Naive thymus-derived CD4-positive, alpha-beta T cell (primary cell): ENCODE measurements around the gene ELOB. TPM values are rescaled to one million over a fixed set of nuclear protein-coding genes. Genes with fewer than 3 reads are reported as not detected.

ENCODE experiments used
- ATAC-seq: fragments of 150-1000 bp; cut with Tn5 transposase; 2 replicates; pipeline ENCODE4 v1.10.0; 2021; ENCODE audit warnings: mild to moderate bottlenecking, moderate library complexity
- CTCF ChIA-PET: fragments of 350-600 bp; sonication (Branson Sonifier 250); formaldehyde crosslinking; loops from one replicate; lab custom pipeline; 2021; ENCODE audit warnings: antibody characterized with exemption; lab: Charles Lee
- POLR2A ChIA-PET: fragments of 350-600 bp; sonication (Branson Sonifier 250); formaldehyde crosslinking; loops from one replicate; lab custom pipeline; 2021; ENCODE audit warnings: antibody characterized with exemption, inconsistent platforms; lab: Charles Lee
- DNase-seq, 9 donors: peaks; one replicate each; pipeline versions ENCODE4 v3.0.0 to v3.0.0-alpha.2; 2020 to 2022; ENCODE audit warnings: mixed read lengths in 1 of 9
- H3K27ac ChIP-seq: one replicate; pipeline ENCODE4 v1.7.0; 2013; ENCODE audit warnings: mild to moderate bottlenecking, low read depth, low read length, moderate library complexity
- H3K27me3 ChIP-seq, 2 donors: one replicate each; pipeline ENCODE4 v1.7.0; 2013; ENCODE audit warnings: low read length in 2 of 2, mild to moderate bottlenecking in 2 of 2, moderate library complexity in 2 of 2; ENCODE audit not compliant: control insufficient read depth in 2 of 2, insufficient read depth in 2 of 2
- H3K36me3 ChIP-seq, 3 experiments: 1 replicate in 2 of 3; 2 replicates in 1 of 3; pipeline ENCODE4 v1.7.0; 2013; ENCODE audit warnings: low read length in 3 of 3, mild to moderate bottlenecking in 3 of 3, moderate library complexity in 1 of 3; ENCODE audit not compliant: insufficient read depth in 3 of 3, control insufficient read depth in 2 of 3
- H3K4me1 ChIP-seq, 2 donors: one replicate each; pipeline ENCODE4 v1.7.0; 2013; ENCODE audit warnings: low read length in 2 of 2, mild to moderate bottlenecking in 2 of 2, moderate library complexity in 1 of 2; ENCODE audit not compliant: control insufficient read depth in 2 of 2, insufficient read depth in 2 of 2
- H3K4me3 ChIP-seq: 2 replicates; pipeline ENCODE4 v1.7.0; 2013; ENCODE audit warnings: mild to moderate bottlenecking, low read length
- H3K9me3 ChIP-seq, 3 experiments: 1 replicate in 2 of 3; 2 replicates in 1 of 3; pipeline ENCODE4 v1.7.0; 2013; ENCODE audit warnings: low read length in 3 of 3; ENCODE audit not compliant: control insufficient read depth in 2 of 3
- H3K27ac Mint-ChIP-seq, 9 donors: one replicate each; pipeline ENCODE4 v1.8.0; 2020 to 2022; ENCODE audit warnings: mixed read lengths in 9 of 9, mild to moderate bottlenecking in 8 of 9, moderate library complexity in 5 of 9, inconsistent platforms in 2 of 9
- H3K27me3 Mint-ChIP-seq, 5 donors: one replicate each; pipeline ENCODE4 v1.8.0; 2021 to 2022; ENCODE audit warnings: mixed read lengths in 5 of 5, mild to moderate bottlenecking in 1 of 5
- H3K36me3 Mint-ChIP-seq, 5 donors: one replicate each; pipeline ENCODE4 v1.8.0; 2020 to 2022; ENCODE audit warnings: mixed read lengths in 5 of 5, mild to moderate bottlenecking in 3 of 5, inconsistent platforms in 1 of 5
- H3K4me1 Mint-ChIP-seq, 7 donors: one replicate each; pipeline ENCODE4 v1.8.0; 2020 to 2022; ENCODE audit warnings: mixed read lengths in 7 of 7, mild to moderate bottlenecking in 3 of 7, inconsistent platforms in 1 of 7
- H3K4me3 Mint-ChIP-seq, 10 donors: one replicate each; pipeline ENCODE4 v1.8.0; 2020 to 2022; ENCODE audit warnings: mild to moderate bottlenecking in 10 of 10, mixed read lengths in 10 of 10, moderate library complexity in 6 of 10, inconsistent platforms in 2 of 10
- H3K9me3 Mint-ChIP-seq, 11 donors: one replicate each; pipeline ENCODE4 v1.8.0; 2020 to 2022; ENCODE audit warnings: mixed read lengths in 11 of 11, mild to moderate bottlenecking in 4 of 11, inconsistent platforms in 1 of 11, moderate library complexity in 1 of 11
- intact Hi-C, 2 donors: fragments of 100-400 bp; cut with micrococcal nuclease; formaldehyde crosslinking; loops; one replicate each; pipeline ENCODE4 v1.15.1; 2023
- polyA plus RNA-seq, 2 donors: library from polyadenylated mRNA; unstranded; fragments of 300-500 nt; fragmentation: Illumina TruSeq; gene quantifications; one replicate each; pipeline ENCODE4 v1.2.3, GENCODE V29; 2021
- total RNA-seq, 6 experiments: library from RNA in 5 of 6; stranded (reverse) in 5 of 6; gene quantifications; 1 replicate in 5 of 6; 2 replicates in 1 of 6; pipeline ENCODE4 v1.2.3 and lab custom pipeline; 2021 to 2026

Gene ELOB
- total and polyA plus RNA-seq, 7 experiments from 2014 or later: 65.3 to 252 (median 127) TPM

GRCh38 chr16:2775765-2776499 lies 1.1 kb downstream of the ELOB start:
- Mint-ChIP-seq H3K4me3 (peak overlapping the region; percentile 91 to 97 (median 94)), H3K4me1 (peaks cover 20 to 57% (median 38%) of the 10 kb centered on the region in 7 donors), H3K27me3 (no peaks in the 10 kb centered on the region), H3K36me3 (peaks cover 4 to 16% (median 9%) of the 10 kb centered on the region in 5 donors), H3K9me3 (peaks cover 0 to 2% (median 0%) of the 10 kb centered on the region in 11 donors), H3K27ac (peak overlapping the region; percentile 92 to 99 (median 95))
- intact Hi-C loops: loop anchor here (2.0 to 10.0 kb wide), 6 partner anchors 91 to 619 kb away; partner anchors contain the start of genes FLYWCH2 (in 1 of the 2), RNPS1 (in 1 of the 2), TRAF7 (in 1 of the 2) and ZNF213 (in 1 of the 2)
- Histone ChIP-seq H3K4me1 (peaks cover 19 to 24% of the 10 kb centered on the region in 2 donors), H3K4me3 (peak overlapping the region; percentile 72), H3K9me3 (no peaks in the 10 kb centered on the region), H3K27ac (peak overlapping the region; percentile 86), H3K27me3 (no peaks in the 10 kb centered on the region), H3K36me3 (peaks cover 5 to 51% (median 6%) of the 10 kb centered on the region in 3 experiments)
- DNase-seq: peak in 1 of 9 donors; percentile 3
- no peak for ATAC-seq
- ChIA-PET POLR2A (interaction anchor here (0.8 to 3.9 kb wide), 6 partner anchors 8 to 255 kb away, joined by 3 to 50 read pairs (median 4); partner anchors contain the start of gene SRRM2), CTCF (no interaction called here)

- ATAC-seq (no peak), DNase-seq (peak in 1 of 9 donors; percentile 9)
- Histone ChIP-seq H3K4me1 (peaks cover 19 to 24% of the 10 kb centered on the region in 2 donors), H3K27me3 (no peaks in the 10 kb centered on the region), H3K36me3 (peaks cover 12 to 58% (median 12%) of the 10 kb centered on the region in 3 experiments), H3K9me3 (no peaks in the 10 kb centered on the region), H3K4me3 (no peak overlapping the region), H3K27ac (peak overlapping the region; percentile 31)
- peaks cover 4 to 18% (median 11%) of the 10 kb centered on the region in 5 donors for H3K36me3 Mint-ChIP-seq
- H3K4me3 Mint-ChIP-seq: peak overlapping the region; percentile 64 to 97 (median 94)
- ChIA-PET POLR2A (interaction anchor here (1.3 to 3.9 kb wide), 3 partner anchors 8 to 22 kb away, joined by 3 to 50 read pairs (median 5); partner anchors contain the start of gene SRRM2), CTCF (no interaction called here)
- H3K27me3 Mint-ChIP-seq: no peaks in the 10 kb centered on the region
- H3K9me3 Mint-ChIP-seq: peaks cover 0 to 2% (median 0%) of the 10 kb centered on the region in 11 donors
- intact Hi-C loops: loop anchor here (5.0 to 10.0 kb wide), 5 partner anchors 92 to 618 kb away; partner anchors contain the start of genes FLYWCH2 (in 1 of the 2), RNPS1 (in 1 of the 2), TRAF7 (in 1 of the 2) and ZNF213 (in 1 of the 2)
- peaks cover 20 to 57% (median 34%) of the 10 kb centered on the region in 7 donors for H3K4me1 Mint-ChIP-seq
- H3K27ac Mint-ChIP-seq: peak overlapping the region in 5 of 9 donors; percentile 22 to 99 (median 93)
Measured at GRCh38 chr16:2775131-2775716, 1.9 kb downstream of the ELOB start.

- H3K27ac ChIP-seq: peak overlapping the region; percentile 31
- Mint-ChIP-seq H3K9me3 (peaks cover 0 to 5% (median 0%) of the 10 kb centered on the region in 11 donors), H3K27me3 (no peaks in the 10 kb centered on the region), H3K36me3 (peaks cover 4 to 25% (median 15%) of the 10 kb centered on the region in 5 donors), H3K4me3 (peak overlapping the region in 4 of 10 donors; percentile 6 to 97 (median 60)), H3K4me1 (peaks cover 25 to 51% (median 37%) of the 10 kb centered on the region in 7 donors), H3K27ac (peak overlapping the region in 7 of 9 donors; percentile 9 to 67 (median 24))
- no peaks in the 10 kb centered on the region for H3K9me3 ChIP-seq
- no peaks in the 10 kb centered on the region for H3K27me3 ChIP-seq
- DNase-seq: no peak
- no peak overlapping the region for H3K4me3 ChIP-seq
- peaks cover 16 to 67% (median 19%) of the 10 kb centered on the region in 3 experiments for H3K36me3 ChIP-seq
- intact Hi-C loops: loop anchor here in 1 of 2 donors (10.0 kb wide), 2 partner anchors 360 to 510 kb away; partner anchors contain the start of genes RNPS1 and ZNF213
- CTCF ChIA-PET: no interaction called here
- POLR2A ChIA-PET: interaction anchor here (0.6 to 3.9 kb wide), 2 partner anchors 12 to 22 kb away, joined by 3 to 50 read pairs; partner anchors contain the start of gene SRRM2
- peaks cover 19 to 24% of the 10 kb centered on the region in 2 donors for H3K4me1 ChIP-seq
- no peak for ATAC-seq
Measured at GRCh38 chr16:2774161-2774891, 2.8 kb downstream of the ELOB start.

- no peaks in the 10 kb centered on the region for H3K27me3 Mint-ChIP-seq
- peaks cover 0 to 5% (median 0%) of the 10 kb centered on the region in 11 donors for H3K9me3 Mint-ChIP-seq
- Histone ChIP-seq H3K36me3 (peaks cover 22 to 77% (median 27%) of the 10 kb centered on the region in 3 experiments), H3K4me1 (peaks cover 13 to 14% of the 10 kb centered on the region in 2 donors), H3K9me3 (no peaks in the 10 kb centered on the region), H3K4me3 (no peak overlapping the region), H3K27me3 (no peaks in the 10 kb centered on the region), H3K27ac (no peak overlapping the region)
- H3K4me1 Mint-ChIP-seq: peaks cover 21 to 44% (median 30%) of the 10 kb centered on the region in 7 donors
- ATAC-seq: no peak
- H3K36me3 Mint-ChIP-seq: peaks cover 4 to 31% (median 16%) of the 10 kb centered on the region in 5 donors
- ChIA-PET CTCF (no interaction called here), POLR2A (interaction anchor here (3.9 kb wide), 1 partner anchor 21 kb away, joined by 50 read pairs; the partner anchor contains the start of gene SRRM2)
- H3K27ac Mint-ChIP-seq: peak overlapping the region in 3 of 9 donors; percentile 52 to 75 (median 67)
- DNase-seq: no peak
- intact Hi-C loops: loop anchor here in 1 of 2 donors (10.0 kb wide), 2 partner anchors 361 to 509 kb away; partner anchors contain the start of genes RNPS1 and ZNF213
- no peak overlapping the region for H3K4me3 Mint-ChIP-seq
Measured at GRCh38 chr16:2773188-2773968, 3.7 kb downstream of the ELOB start.

- DNase-seq (peak in 1 of 9 donors; percentile 12), ATAC-seq (no peak)
- H3K27me3 Mint-ChIP-seq: no peaks in the 10 kb centered on the region
- no peak overlapping the region for H3K4me3 ChIP-seq
- H3K9me3 ChIP-seq: no peaks in the 10 kb centered on the region
- no peaks in the 10 kb centered on the region for H3K27me3 ChIP-seq
- intact Hi-C loops: loop anchor here in 1 of 2 donors (1.0 to 10.0 kb wide), 3 partner anchors 18 to 507 kb away; partner anchors contain the start of genes RNPS1 and ZNF213
- ChIA-PET POLR2A (interaction anchor here (1.0 kb wide), 1 partner anchor 13 kb away, joined by 3 read pairs; no protein-coding TSS in a partner anchor), CTCF (no interaction called here)
- H3K4me1 Mint-ChIP-seq: peaks cover 17 to 43% (median 25%) of the 10 kb centered on the region in 7 donors
- H3K27ac ChIP-seq: no peak overlapping the region
- H3K36me3 Mint-ChIP-seq: peaks cover 4 to 39% (median 21%) of the 10 kb centered on the region in 5 donors
- peak overlapping the region in 8 of 9 donors; percentile 6 to 75 (median 52) for H3K27ac Mint-ChIP-seq
- H3K4me1 ChIP-seq: peaks cover 11% of the 10 kb centered on the region in 2 donors
- H3K36me3 ChIP-seq: peaks cover 34 to 85% (median 43%) of the 10 kb centered on the region in 3 experiments
- H3K4me3 Mint-ChIP-seq: no peak overlapping the region
- peaks cover 0 to 10% (median 0%) of the 10 kb centered on the region in 11 donors for H3K9me3 Mint-ChIP-seq
Measured at GRCh38 chr16:2771496-2772402, 5.3 kb downstream of the ELOB start.
